Thyroid gland (tissue), 4 donors: ENCODE measurements around the gene AKNAD1.

Experiments used
- CTCF ChIP-seq, 6 experiments: fragments of 200-600 bp in 3 of 6; fragments of 450-650 bp in 3 of 6; sonication (generic) in 3 of 6; IDR thresholded peaks; one replicate each; pipeline ENCODE4 v1.5.1; 2016 to 2019; ENCODE audit warnings: antibody characterized with exemption in 6 of 6, mild to moderate bottlenecking in 2 of 6, inconsistent platforms in 1 of 6, moderate library complexity in 1 of 6
- POLR2A ChIP-seq, 2 donors: fragments of 450-650 bp; IDR thresholded peaks; one replicate each; pipeline ENCODE4 v1.6.1; 2017; ENCODE audit warnings: antibody characterized with exemption in 2 of 2, mild to moderate bottlenecking in 2 of 2, moderate library complexity in 1 of 2

GRCh38 chr1:108881369-108881768 is 24.5 kb upstream of the AKNAD1 start:
- TF ChIP-seq CTCF (IDR thresholded peaks at IDR 0.05) (no peak), POLR2A (IDR thresholded peaks at IDR 0.05) (no peak)
